ENCODE data around the gene OBSCN.
"Not testable (repeated sequence)": the region's sequence is repeated elsewhere in the genome, so short reads cannot be mapped to it uniquely, and the experiment has no call there.

- not testable (repeated sequence) for TF ChIP-seq CTCF (IDR thresholded peaks at IDR 0.05); EZH2 (IDR thresholded peaks at IDR 0.05; ENCODE audit: borderline replicate concordance, insufficient read depth, low read depth, low read length, poor library complexity, severe bottlenecking)
These were observed 44.6 kb downstream of the OBSCN start for GRCh38 chr1:228252476-228252875.
